ENCODE data around the gene EFCAB6.

GRCh38 chr22:43555561-43556515, 256.3 kb downstream of the EFCAB6 start:
- TF ChIP-seq CTCF (IDR thresholded peaks at IDR 0.05) (no peak), ZFX (IDR thresholded peaks at IDR 0.05; ENCODE audit: borderline replicate concordance) (no peak)
